Measurements from ENCODE around the gene TASOR2. TPM values are rescaled to one million over a fixed set of nuclear protein-coding genes. Genes with fewer than 3 reads are reported as not detected.

Gene TASOR2
- total and polyA plus RNA-seq, 9 of the 15 experiments (the other 6 are each of a cell fraction or from before 2014, with no cell fraction given): 12.7 to 75.3 (median 52.3) TPM

DNA sequence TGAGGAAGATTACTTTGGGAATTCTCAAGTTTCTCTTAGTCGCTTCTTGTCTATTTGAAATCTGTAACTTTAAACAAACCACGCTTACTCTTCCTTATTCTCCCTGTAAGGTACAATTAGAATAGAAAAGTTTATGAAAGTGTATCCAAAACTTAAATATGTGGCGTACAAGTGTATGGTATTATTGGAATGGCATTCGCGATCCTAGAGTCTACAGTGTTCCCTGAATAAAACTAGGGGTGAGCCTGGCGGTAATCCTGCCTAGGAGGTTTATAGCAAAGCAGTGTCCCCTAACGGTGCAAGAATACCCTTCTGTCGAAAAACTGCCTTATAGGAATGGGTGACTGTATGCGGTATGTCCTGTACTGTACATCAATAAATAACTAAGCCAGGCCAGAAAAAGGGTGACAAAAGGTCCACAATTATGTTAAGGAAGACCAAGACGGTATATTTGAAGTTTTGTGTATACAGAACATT lies 1.2 kb downstream of the TASOR2 start (continued):
- TF ChIP-seq, protein P1, sequence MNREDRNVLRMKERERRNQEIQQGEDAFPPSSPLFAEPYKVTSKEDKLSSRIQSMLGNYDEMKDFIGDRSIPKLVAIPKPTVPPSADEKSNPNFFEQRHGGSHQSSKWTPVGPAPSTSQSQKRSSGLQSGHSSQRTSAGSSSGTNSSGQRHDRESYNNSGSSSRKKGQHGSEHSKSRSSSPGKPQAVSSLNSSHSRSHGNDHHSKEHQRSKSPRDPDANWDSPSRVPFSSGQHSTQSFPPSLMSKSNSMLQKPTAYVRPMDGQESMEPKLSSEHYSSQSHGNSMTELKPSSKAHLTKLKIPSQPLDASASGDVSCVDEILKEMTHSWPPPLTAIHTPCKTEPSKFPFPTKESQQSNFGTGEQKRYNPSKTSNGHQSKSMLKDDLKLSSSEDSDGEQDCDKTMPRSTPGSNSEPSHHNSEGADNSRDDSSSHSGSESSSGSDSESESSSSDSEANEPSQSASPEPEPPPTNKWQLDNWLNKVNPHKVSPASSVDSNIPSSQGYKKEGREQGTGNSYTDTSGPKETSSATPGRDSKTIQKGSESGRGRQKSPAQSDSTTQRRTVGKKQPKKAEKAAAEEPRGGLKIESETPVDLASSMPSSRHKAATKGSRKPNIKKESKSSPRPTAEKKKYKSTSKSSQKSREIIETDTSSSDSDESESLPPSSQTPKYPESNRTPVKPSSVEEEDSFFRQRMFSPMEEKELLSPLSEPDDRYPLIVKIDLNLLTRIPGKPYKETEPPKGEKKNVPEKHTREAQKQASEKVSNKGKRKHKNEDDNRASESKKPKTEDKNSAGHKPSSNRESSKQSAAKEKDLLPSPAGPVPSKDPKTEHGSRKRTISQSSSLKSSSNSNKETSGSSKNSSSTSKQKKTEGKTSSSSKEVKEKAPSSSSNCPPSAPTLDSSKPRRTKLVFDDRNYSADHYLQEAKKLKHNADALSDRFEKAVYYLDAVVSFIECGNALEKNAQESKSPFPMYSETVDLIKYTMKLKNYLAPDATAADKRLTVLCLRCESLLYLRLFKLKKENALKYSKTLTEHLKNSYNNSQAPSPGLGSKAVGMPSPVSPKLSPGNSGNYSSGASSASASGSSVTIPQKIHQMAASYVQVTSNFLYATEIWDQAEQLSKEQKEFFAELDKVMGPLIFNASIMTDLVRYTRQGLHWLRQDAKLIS (CRISPR knock-in tag; IDR thresholded peaks at IDR 0.05): 0 out of 2 replicates have a peak, but pooled peaks have one; percentile 7
- TF ChIP-seq VEZF1 (CRISPR knock-in tag; IDR thresholded peaks at IDR 0.05) (no peak), CBX1 (IDR thresholded peaks at IDR 0.05; ENCODE audit: low read depth) (no peak), ZNF23 (CRISPR knock-in tag; IDR thresholded peaks at IDR 0.05) (no peak)

GRCh38 chr10:5688587-5688986 lies 3.9 kb downstream of the TASOR2 start:
- H3K4me2 ChIP-seq (ENCODE audit: insufficient read depth, low read length): no peak overlapping the region
- ChIA-PET POLR2A (interaction anchor here (0.6 to 1.7 kb wide), 4 partner anchors 8 to 47 kb away, joined by 3 to 5 read pairs (median 3); no protein-coding TSS in a partner anchor), CTCF (ENCODE audit: low intra/inter-chr PET ratio) (no interaction called here)
- H3K9ac ChIP-seq (ENCODE audit: insufficient read depth in 1 of 2, low read depth in 2 of 2, low read length in 2 of 2): no peak overlapping the region
- H4K20me1 ChIP-seq (replicated peaks; ENCODE audit: control insufficient read depth, insufficient read depth, low read length): peaks cover 10% of the 10 kb centered on the region; the same call in 1 of the 2 replicates
- intact Hi-C loops (cut with micrococcal nuclease) (loop anchor here (5.0 kb wide), 1 partner anchor 204 kb away; the partner anchor contains the start of gene FBH1), in situ Hi-C loops (cut with MboI) (no loop called here)
- WGBS (ENCODE audit: insufficient coverage, low coverage, missing lambda C conversion rate): 94% methylated on average over 3 of the region's 3 CpGs
- no peaks in the 10 kb centered on the region for H3K27me3 ChIP-seq (ENCODE audit: control insufficient read depth in 2 of 2, insufficient read depth in 2 of 2, low read length in 2 of 2)
- no peak for FAIRE-seq
- H3K9me3 ChIP-seq (replicated peaks; ENCODE audit: control insufficient read depth, insufficient read depth, low read depth, low read length): peaks cover 5% of the 10 kb centered on the region
- no peak overlapping the region for H3K27ac ChIP-seq (ENCODE audit: extremely low read depth, low read depth, low read length)
- no peak for TF ChIP-seq MYBL2 (IDR thresholded peaks at IDR 0.05; ENCODE audit: low read depth)
- no peak for TF ChIP-seq MYBL2 (CRISPR knock-in tag; IDR thresholded peaks at IDR 0.05; ENCODE audit: borderline replicate concordance)
- no peak for TF ChIP-seq ZNF518B (CRISPR knock-in tag; IDR thresholded peaks at IDR 0.05)
- TF ChIP-seq ZNF121 (CRISPR knock-in tag; conservative IDR thresholded peaks at IDR 0.05): peak; percentile 38; the same call in 1 of the 2 replicates
- ATAC-seq: no peak
- H3K4me3 ChIP-seq: no peak overlapping the region
- no peak overlapping the region for H2AFZ ChIP-seq (ENCODE audit: low read depth, low read length)
- H3K4me1 ChIP-seq (replicated peaks in 1 of 2; ENCODE audit: control insufficient read depth in 2 of 2, insufficient read depth in 2 of 2, low read length in 2 of 2): peaks cover 17 to 28% of the 10 kb centered on the region in 2 experiments; a peak in 4 of 5 replicates
- no TSS peak for BruUV-seq (replicated peaks)
- H3K79me2 ChIP-seq (ENCODE audit: control insufficient read depth, insufficient read depth, low read length): peaks cover 89% of the 10 kb centered on the region
- peaks cover 9% of the 10 kb centered on the region for H3K36me3 ChIP-seq (ENCODE audit: control insufficient read depth, insufficient read depth, low read length)
- DNase-seq (ENCODE audit: extremely low read depth in 1 of 4, low spot score in 3 of 4): no peak
- H3K9me1 ChIP-seq (ENCODE audit: control insufficient read depth, insufficient read depth, low read length): no peaks in the 10 kb centered on the region

All from K562 (cell line).